ENCODE measurements around the gene GRP. TPM values are rescaled to one million over a fixed set of nuclear protein-coding genes. Genes with fewer than 3 reads are reported as not detected.

GRP gene
- total and polyA plus RNA-seq, 10 of the 15 experiments (the other 5 are each of a cell fraction or from before 2014, with no cell fraction given) = not detected

GRCh38 chr18:59265246-59265973 is 45.5 kb downstream of the GRP start:
- no peak for FAIRE-seq
- Histone ChIP-seq H3K4me3 (no peak overlapping the region), H3K9ac (ENCODE audit: control insufficient read depth, insufficient read depth, low read length) (no peak overlapping the region), H3K9me3 (replicated peaks; ENCODE audit: control insufficient read depth, insufficient read depth, low read length) (no peaks in the 10 kb centered on the region), H3K27ac (ENCODE audit: control insufficient read depth, insufficient read depth) (no peak overlapping the region), H2AFZ (ENCODE audit: control insufficient read depth, low read depth, low read length) (no peak overlapping the region; the same call in 1 of the 2 replicates), H3K4me1 (ENCODE audit: control insufficient read depth, insufficient read depth, low read length) (no peaks in the 10 kb centered on the region), H3K36me3 (ENCODE audit: control insufficient read depth in 2 of 2, insufficient read depth in 2 of 2, low read length in 1 of 2) (no peaks in the 10 kb centered on the region), H3K4me2 (ENCODE audit: control insufficient read depth, insufficient read depth) (no peak overlapping the region), H3K27me3 (replicated peaks in 1 of 2; ENCODE audit: control insufficient read depth in 2 of 2, insufficient read depth in 2 of 2, low read length in 1 of 2) (peaks cover 7 to 34% of the 10 kb centered on the region in 2 experiments), H3K79me2 (ENCODE audit: control insufficient read depth, insufficient read depth, low read length) (no peaks in the 10 kb centered on the region), H4K20me1 (ENCODE audit: control insufficient read depth, insufficient read depth) (no peaks in the 10 kb centered on the region)
- BruUV-seq (replicated peaks) = no TSS peak
- no peak for DNase-seq (ENCODE audit: low read depth, low spot score)
- WGBS (ENCODE audit: insufficient coverage, insufficient replicate concordance, low lambda C conversion rate, missing lambda C conversion rate) = 21% methylated on average over 32 of the region's 38 CpGs
- no peak for TF ChIP-seq HDGF (IDR thresholded peaks at IDR 0.05)
- TF ChIP-seq KLF5 (IDR thresholded peaks at IDR 0.05; ENCODE audit: partially characterized antibody) = no peak
- no peak for TF ChIP-seq SIN3A (IDR thresholded peaks at IDR 0.05; ENCODE audit: low read depth, low read length)
- TF ChIP-seq NRF1 (conservative IDR thresholded peaks at IDR 0.05; ENCODE audit: low read depth, low read length) = no peak
- TF ChIP-seq IRF3 (IDR thresholded peaks at IDR 0.05) = no peak
- in situ Hi-C loops (cut with MboI) = no loop called here
- intact Hi-C loops (cut with micrococcal nuclease; ENCODE audit: unreplicated experiment) = no loop called here
- ChIA-PET SMC1A (ENCODE audit: uncharacterized antibody, unreplicated experiment) (no interaction called here), POLR2A (no interaction called here), CTCF (interaction anchor here (0.9 to 1.3 kb wide), 2 partner anchors 17 to 138 kb away, joined by 4 read pairs; no protein-coding TSS in a partner anchor), RAD21 (ENCODE audit: unreplicated experiment) (no interaction called here)
- ATAC-seq = no peak

GRCh38 chr18:59265974-59266369 is 46.0 kb downstream of the GRP start:
- intact Hi-C loops (cut with micrococcal nuclease; ENCODE audit: unreplicated experiment) = no loop called here
- Histone ChIP-seq H3K4me2 (ENCODE audit: control insufficient read depth, insufficient read depth) (no peak overlapping the region), H2AFZ (ENCODE audit: control insufficient read depth, low read depth, low read length) (no peak overlapping the region), H3K36me3 (ENCODE audit: control insufficient read depth in 2 of 2, insufficient read depth in 2 of 2, low read length in 1 of 2) (no peaks in the 10 kb centered on the region), H3K9me3 (replicated peaks; ENCODE audit: control insufficient read depth, insufficient read depth, low read length) (no peaks in the 10 kb centered on the region), H4K20me1 (ENCODE audit: control insufficient read depth, insufficient read depth) (no peaks in the 10 kb centered on the region), H3K27ac (ENCODE audit: control insufficient read depth, insufficient read depth) (no peak overlapping the region), H3K4me3 (no peak overlapping the region), H3K27me3 (replicated peaks in 1 of 2; ENCODE audit: control insufficient read depth in 2 of 2, insufficient read depth in 2 of 2, low read length in 1 of 2) (peaks cover 10 to 38% of the 10 kb centered on the region in 2 experiments), H3K4me1 (ENCODE audit: control insufficient read depth, insufficient read depth, low read length) (no peaks in the 10 kb centered on the region), H3K9ac (ENCODE audit: control insufficient read depth, insufficient read depth, low read length) (no peak overlapping the region), H3K79me2 (ENCODE audit: control insufficient read depth, insufficient read depth, low read length) (no peaks in the 10 kb centered on the region)
- in situ Hi-C loops (cut with MboI) = no loop called here
- SMC1A ChIA-PET (ENCODE audit: uncharacterized antibody, unreplicated experiment) = no interaction called here
- ATAC-seq = no peak
- POLR2A ChIA-PET = no interaction called here
- RAD21 ChIA-PET (ENCODE audit: unreplicated experiment) = no interaction called here
- CTCF ChIA-PET = interaction anchor here (0.9 to 1.3 kb wide), 2 partner anchors 17 to 137 kb away, joined by 4 read pairs; no protein-coding TSS in a partner anchor
- no peak for FAIRE-seq
- WGBS (ENCODE audit: insufficient coverage, insufficient replicate concordance, low lambda C conversion rate, missing lambda C conversion rate) = 18% methylated on average over 12 of the region's 12 CpGs
- no TSS peak for BruUV-seq (replicated peaks)
- DNase-seq (ENCODE audit: low read depth, low spot score) = no peak
- TF ChIP-seq SREBF1 (IDR thresholded peaks at IDR 0.05; ENCODE audit: low read length) (no peak), MLLT1 (IDR thresholded peaks at IDR 0.05) (no peak), NFYA (IDR thresholded peaks at IDR 0.05; ENCODE audit: borderline replicate concordance, low read depth, low read length) (no peak), SKIL (IDR thresholded peaks at IDR 0.05; ENCODE audit: low read depth, poor library complexity, severe bottlenecking) (no peak), NR2F1 (conservative IDR thresholded peaks at IDR 0.05) (no peak), MYB (IDR thresholded peaks at IDR 0.05; ENCODE audit: borderline replicate concordance, low read depth, low read length) (no peak), MXI1 (IDR thresholded peaks at IDR 0.05; ENCODE audit: low read depth, low read length) (no peak), JUND (IDR thresholded peaks at IDR 0.05; ENCODE audit: low read depth, low read length) (no peak), HDGF (IDR thresholded peaks at IDR 0.05) (no peak)
